OCI-LY3 (cell line): Measurements from ENCODE around the gene KRTAP9-3.
"Not testable (repeated sequence)": the region's sequence is repeated elsewhere in the genome, so short reads cannot be mapped to it uniquely, and the experiment has no call there.

ENCODE experiments used
- H2AFZ ChIP-seq: fragments of 200-600, 300-600 bp; shearing (Covaris generic); 2 replicates; pipeline ENCODE4 v1.6.0; 2014; ENCODE audit warnings: antibody characterized with exemption, low read depth, low read length
- H3K27ac ChIP-seq: fragments of 200-600, 300-600 bp; sonication (generic); 2 replicates; pipeline ENCODE4 v1.5.1; 2014; ENCODE audit warnings: mild to moderate bottlenecking, low read length, moderate library complexity, mixed read lengths
- H3K27me3 ChIP-seq: fragments of 200-600, 300-600 bp; sonication (generic); 2 replicates; pipeline ENCODE4 v1.6.1; 2014; ENCODE audit warnings: low read depth, low read length, mixed read lengths
- H3K36me3 ChIP-seq: fragments of 200-600, 300-600 bp; sonication (generic); replicated peaks from 2 replicates; pipeline ENCODE3; 2014; ENCODE audit warnings: low read depth, low read length, mixed read lengths
- H3K4me1 ChIP-seq: fragments of 300-600, 200-600 bp; sonication (generic); 2 replicates; pipeline ENCODE4 v1.6.1; 2014; ENCODE audit warnings: low read length, mixed read lengths
- H3K4me2 ChIP-seq: fragments of 200-600, 300-600 bp; sonication (generic); 2 replicates; pipeline ENCODE4 v1.6.1; 2014; ENCODE audit warnings: low read length, mixed read lengths
- H3K4me3 ChIP-seq: fragments of 300-600, 200-600 bp; sonication (generic); 2 replicates; pipeline ENCODE4 v1.5.1; 2014; ENCODE audit warnings: antibody characterized with exemption, mild to moderate bottlenecking, low read length, moderate library complexity
- H3K79me2 ChIP-seq: fragments of 300-600, 200-600 bp; shearing (Covaris generic); 2 replicates; pipeline ENCODE4 v1.6.1; 2014; ENCODE audit warnings: mild to moderate bottlenecking, low read length, mixed read lengths
- H3K9ac ChIP-seq: fragments of 300-600, 200-600 bp; shearing (Covaris generic); 2 replicates; pipeline ENCODE4 v1.6.0; 2014; ENCODE audit warnings: mild to moderate bottlenecking, low read length, moderate library complexity
- H3K9me3 ChIP-seq: fragments of 200-600, 300-600 bp; shearing (Covaris generic); 2 replicates; pipeline ENCODE4 v1.6.1; 2014; ENCODE audit warnings: low read length, mixed read lengths; ENCODE audit not compliant: insufficient read depth
- H4K20me1 ChIP-seq: fragments of 200-600, 300-600 bp; sonication (generic); 2 replicates; pipeline ENCODE4 v1.6.1; 2016; ENCODE audit warnings: low read length, mixed read lengths; ENCODE audit not compliant: insufficient read depth
- EZH2phosphoT487 ChIP-seq: fragments of 200-600 bp; shearing (Covaris generic); IDR thresholded peaks from 2 replicates; pipeline ENCODE4 v1.6.1; 2018; ENCODE audit warnings: antibody characterized with exemption, mixed run types, low read depth
- TF ChIP-seq, protein P1 (sequence below): fragments of 200-600, 300-600 bp; sonication (generic); IDR thresholded peaks from 2 replicates; pipeline ENCODE4 v1.5.1; 2014; ENCODE audit warnings: antibody characterized with exemption, low read length, low read depth

The KRTAP9-3 gene

DNA sequence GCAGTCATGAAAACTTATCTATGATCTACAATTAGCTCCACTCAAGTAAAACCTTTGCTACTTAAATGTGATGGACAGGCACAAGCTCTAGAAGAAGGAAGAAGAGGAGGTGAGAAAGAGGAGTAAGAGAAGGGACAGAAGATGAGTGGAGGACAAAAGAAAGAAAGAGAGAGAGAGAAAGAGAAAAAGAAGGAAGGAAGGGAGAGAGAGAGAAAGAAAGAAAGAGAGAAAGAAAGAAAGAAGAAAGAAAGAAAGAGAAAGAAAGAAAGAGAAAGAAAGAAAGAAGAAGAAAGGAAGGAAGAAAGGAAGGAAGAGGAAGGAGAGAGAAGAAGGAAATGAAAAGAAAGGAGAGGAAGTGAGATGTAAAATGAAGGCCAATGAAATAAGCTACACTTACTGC is 2.2 kb upstream of the KRTAP9-3 start:
- Histone ChIP-seq H3K4me2 (no peak overlapping the region), H3K27me3 (peaks cover 41% of the 10 kb centered on the region), H3K4me1 (no peaks in the 10 kb centered on the region), H3K4me3 (no peak overlapping the region), H4K20me1 (no peaks in the 10 kb centered on the region), H3K9ac (no peak overlapping the region), H2AFZ (no peak overlapping the region), H3K36me3 (no peaks in the 10 kb centered on the region), H3K79me2 (no peaks in the 10 kb centered on the region), H3K9me3 (no peaks in the 10 kb centered on the region), H3K27ac (no peak overlapping the region)
- no peak for TF ChIP-seq EZH2phosphoT487
- TF ChIP-seq, protein P1, sequence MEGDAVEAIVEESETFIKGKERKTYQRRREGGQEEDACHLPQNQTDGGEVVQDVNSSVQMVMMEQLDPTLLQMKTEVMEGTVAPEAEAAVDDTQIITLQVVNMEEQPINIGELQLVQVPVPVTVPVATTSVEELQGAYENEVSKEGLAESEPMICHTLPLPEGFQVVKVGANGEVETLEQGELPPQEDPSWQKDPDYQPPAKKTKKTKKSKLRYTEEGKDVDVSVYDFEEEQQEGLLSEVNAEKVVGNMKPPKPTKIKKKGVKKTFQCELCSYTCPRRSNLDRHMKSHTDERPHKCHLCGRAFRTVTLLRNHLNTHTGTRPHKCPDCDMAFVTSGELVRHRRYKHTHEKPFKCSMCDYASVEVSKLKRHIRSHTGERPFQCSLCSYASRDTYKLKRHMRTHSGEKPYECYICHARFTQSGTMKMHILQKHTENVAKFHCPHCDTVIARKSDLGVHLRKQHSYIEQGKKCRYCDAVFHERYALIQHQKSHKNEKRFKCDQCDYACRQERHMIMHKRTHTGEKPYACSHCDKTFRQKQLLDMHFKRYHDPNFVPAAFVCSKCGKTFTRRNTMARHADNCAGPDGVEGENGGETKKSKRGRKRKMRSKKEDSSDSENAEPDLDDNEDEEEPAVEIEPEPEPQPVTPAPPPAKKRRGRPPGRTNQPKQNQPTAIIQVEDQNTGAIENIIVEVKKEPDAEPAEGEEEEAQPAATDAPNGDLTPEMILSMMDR, result no peak

DNA sequence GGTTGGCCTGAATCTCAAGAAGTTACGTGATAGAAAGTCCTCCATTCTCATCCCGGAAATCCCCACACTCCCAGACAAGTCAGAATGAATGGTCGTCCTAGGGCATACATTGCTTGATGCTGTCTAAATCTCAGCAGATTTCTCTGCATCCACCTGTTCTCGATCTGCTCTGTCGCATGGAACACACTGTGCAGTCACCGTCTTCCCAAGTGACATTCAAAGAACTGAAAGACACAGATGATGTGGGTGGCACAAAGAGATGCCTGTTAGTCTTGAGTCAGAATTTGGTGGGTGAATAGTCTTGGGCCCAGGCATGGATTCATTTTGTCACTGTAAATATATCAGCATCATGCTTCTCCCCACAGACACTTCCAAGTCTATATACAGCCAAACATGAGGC is 518 bp upstream of the KRTAP9-3 start:
- H3K27me3 ChIP-seq, result peaks cover 37% of the 10 kb centered on the region
- H3K79me2 ChIP-seq, result no peaks in the 10 kb centered on the region
- H4K20me1 ChIP-seq, result no peaks in the 10 kb centered on the region
- H3K27ac ChIP-seq, result no peak overlapping the region
- no peak overlapping the region for H2AFZ ChIP-seq
- H3K9ac ChIP-seq, result no peak overlapping the region
- H3K9me3 ChIP-seq, result no peaks in the 10 kb centered on the region
- no peak overlapping the region for H3K4me2 ChIP-seq
- no peaks in the 10 kb centered on the region for H3K4me1 ChIP-seq
- no peaks in the 10 kb centered on the region for H3K36me3 ChIP-seq
- TF ChIP-seq, protein P1, result no peak
- TF ChIP-seq EZH2phosphoT487, result no peak
- no peak overlapping the region for H3K4me3 ChIP-seq

DNA sequence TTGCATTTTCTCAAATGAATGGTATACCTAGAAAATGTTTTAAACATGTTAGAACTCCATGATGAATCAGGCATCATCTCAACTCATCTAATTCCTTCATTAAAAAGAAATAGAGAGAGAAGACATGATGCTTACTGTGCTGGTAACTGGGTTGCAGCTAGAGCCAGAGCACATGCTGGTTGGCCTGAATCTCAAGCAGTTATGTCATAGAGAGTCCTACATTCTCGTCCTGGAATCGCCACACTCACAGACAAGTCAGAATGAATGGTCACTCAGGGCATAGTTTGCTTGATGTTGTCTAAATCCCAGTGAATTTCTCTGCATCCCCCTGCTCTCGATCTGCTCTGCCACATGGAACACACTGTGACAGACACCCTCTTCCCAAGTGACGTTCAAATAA is 4.9 kb downstream of the KRTAP9-3 start:
- not testable (repeated sequence) for H3K4me2 ChIP-seq, H3K9ac ChIP-seq, H2AFZ ChIP-seq, H3K9me3 ChIP-seq, H3K4me3 ChIP-seq, H3K79me2 ChIP-seq, H3K36me3 ChIP-seq, H3K27ac ChIP-seq, H3K4me1 ChIP-seq, H4K20me1 ChIP-seq
- peaks cover 21% of the 10 kb centered on the region for H3K27me3 ChIP-seq

DNA sequence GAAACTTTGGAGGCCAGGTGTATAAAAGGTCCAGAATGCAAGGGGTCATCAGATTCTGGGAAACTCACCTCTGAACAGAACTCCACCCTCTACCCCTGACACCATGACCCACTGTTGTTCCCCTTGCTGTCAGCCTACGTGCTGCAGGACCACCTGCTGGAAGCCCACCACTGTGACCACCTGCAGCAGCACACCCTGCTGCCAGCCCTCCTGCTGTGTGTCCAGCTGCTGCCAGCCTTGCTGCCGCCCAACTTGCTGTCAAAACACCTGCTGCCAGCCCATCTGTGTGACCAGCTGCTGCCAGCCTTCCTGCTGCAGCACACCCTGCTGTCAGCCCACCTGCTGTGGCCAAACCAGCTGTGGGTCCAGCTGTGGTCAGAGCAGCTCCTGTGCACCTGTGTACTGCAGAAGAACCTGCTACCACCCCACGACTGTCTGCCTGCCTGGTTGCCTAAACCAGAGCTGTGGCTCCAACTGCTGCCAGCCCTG is 5.7 kb downstream of the KRTAP9-3 start, which contains the start of gene KRTAP9-8:
Gene KRTAP9-8 (plus strand): TSS at position 51 of the 489 bp plus-strand sequence. CDS start 53 bp downstream, at position 104.
- H3K4me1 ChIP-seq, H3K9me3 ChIP-seq, H3K79me2 ChIP-seq, H3K36me3 ChIP-seq, H3K9ac ChIP-seq, H4K20me1 ChIP-seq, H2AFZ ChIP-seq, H3K27ac ChIP-seq, H3K4me2 ChIP-seq, H3K4me3 ChIP-seq: not testable (repeated sequence)
- H3K27me3 ChIP-seq, result peaks cover 18% of the 10 kb centered on the region

DNA sequence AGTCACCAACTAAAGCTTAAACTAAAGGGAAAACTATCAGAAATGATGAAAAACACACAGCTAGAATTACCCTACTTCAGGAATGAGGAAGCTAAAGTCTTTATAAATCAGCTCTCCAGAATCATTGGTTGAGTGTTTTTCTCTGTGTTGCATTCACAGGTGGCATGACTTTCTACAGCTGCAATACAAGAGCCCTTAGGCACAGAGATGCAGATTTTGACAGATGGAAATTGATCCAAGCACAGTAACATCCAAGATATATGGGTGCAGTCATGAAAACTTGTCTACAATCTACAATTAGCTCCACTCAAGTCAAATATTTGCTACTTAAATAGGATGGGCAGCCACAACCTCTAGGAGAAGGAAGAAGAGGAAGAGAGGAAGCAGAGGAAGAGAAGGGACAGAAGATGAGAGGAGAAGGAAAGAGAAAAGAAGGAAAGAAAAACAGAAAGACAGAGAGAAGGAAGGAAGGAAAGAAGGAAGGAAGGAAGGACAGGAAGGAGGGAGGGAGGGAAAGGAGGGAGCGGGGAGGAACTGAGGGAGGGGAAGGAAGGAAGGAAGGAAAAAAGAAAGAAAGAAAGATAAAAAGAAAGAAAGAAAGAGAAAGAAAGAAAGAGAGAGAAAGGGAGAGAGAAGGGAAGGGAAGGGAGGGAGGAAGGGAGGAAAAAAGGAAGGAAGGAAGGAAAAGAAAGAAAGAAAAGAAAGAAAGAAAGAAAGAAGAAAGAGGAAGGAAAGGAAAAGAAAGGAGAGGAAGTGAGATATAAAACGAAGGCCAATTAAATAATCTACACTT is 14.9 kb downstream of the KRTAP9-3 start:
- not testable (repeated sequence) for H2AFZ ChIP-seq, H3K9me3 ChIP-seq, H3K4me3 ChIP-seq, H3K27ac ChIP-seq, H3K27me3 ChIP-seq, H3K9ac ChIP-seq, H3K79me2 ChIP-seq, H3K4me1 ChIP-seq, H3K36me3 ChIP-seq, H3K4me2 ChIP-seq, H4K20me1 ChIP-seq

DNA sequence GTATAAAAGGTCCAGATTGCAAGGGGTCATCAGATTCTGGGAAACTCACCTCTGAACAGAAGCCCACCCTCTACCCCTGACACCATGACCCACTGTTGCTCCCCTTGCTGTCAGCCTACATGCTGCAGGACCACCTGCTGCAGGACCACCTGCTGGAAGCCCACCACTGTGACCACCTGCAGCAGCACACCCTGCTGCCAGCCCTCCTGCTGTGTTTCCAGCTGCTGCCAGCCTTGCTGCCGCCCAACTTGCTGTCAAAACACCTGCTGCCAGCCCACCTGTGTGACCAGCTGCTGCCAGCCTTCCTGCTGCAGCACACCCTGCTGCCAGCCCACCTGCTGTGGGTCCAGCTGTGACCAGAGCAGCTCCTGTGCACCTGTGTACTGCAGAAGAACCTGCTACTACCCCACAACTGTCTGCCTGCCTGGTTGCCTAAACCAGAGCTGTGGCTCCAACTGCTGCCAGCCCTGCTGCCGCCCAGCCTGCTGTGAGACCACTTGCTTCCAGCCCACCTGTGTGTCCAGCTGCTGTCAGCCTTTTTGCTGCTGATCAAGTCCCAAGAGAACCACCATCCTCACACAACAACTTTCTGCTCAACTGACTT is 17.5 kb downstream of the KRTAP9-3 start, which contains the start of gene KRTAP9-4:
Gene KRTAP9-4 (plus strand): TSS at position 51 of the 604 bp plus-strand sequence. CDS start 34 bp downstream, at position 85.
- not testable (repeated sequence) for H3K79me2 ChIP-seq, H3K4me3 ChIP-seq, H3K36me3 ChIP-seq, H4K20me1 ChIP-seq, H3K4me1 ChIP-seq, H3K9me3 ChIP-seq, H3K4me2 ChIP-seq, H3K27ac ChIP-seq, H3K9ac ChIP-seq, H2AFZ ChIP-seq
- H3K27me3 ChIP-seq, result peaks cover 16% of the 10 kb centered on the region; the same call in 1 of the 2 replicates
